ENCODE data around the gene ARPP21.

DNA sequence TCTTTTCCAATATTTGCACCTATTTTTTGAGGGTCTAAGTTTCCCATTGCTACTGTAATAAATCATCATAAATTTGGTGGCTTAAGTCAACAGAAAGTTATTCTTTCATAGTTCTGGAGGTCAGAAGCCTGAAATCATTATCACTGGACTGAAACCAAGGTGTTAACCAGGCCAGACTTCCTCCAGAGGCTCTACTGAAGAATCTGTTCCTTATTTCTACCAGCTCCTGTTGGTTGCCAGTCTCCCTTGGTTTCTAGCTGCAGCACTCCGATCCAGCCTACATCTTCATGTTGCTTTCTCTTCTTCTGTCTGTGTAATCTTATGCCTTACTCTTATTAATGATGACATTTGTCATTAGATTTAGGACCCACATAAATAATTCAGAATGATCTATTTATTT, 22.0 kb upstream of the ARPP21 start:
- TF ChIP-seq POLR2A (IDR thresholded peaks at IDR 0.05; ENCODE audit: low read depth) (no peak), CTCF (IDR thresholded peaks at IDR 0.05) (no peak), POLR2AphosphoS5 (IDR thresholded peaks at IDR 0.05) (no peak)
